GM23338 (cell line): Measurements from ENCODE around the gene TNFRSF19. TPM values are rescaled to one million over a fixed set of nuclear protein-coding genes. Genes with fewer than 3 reads are reported as not detected.

ENCODE experiments used
- ATAC-seq: fragments of 200-7000 bp; cut with Tn5 transposase; 3 replicates; pipeline ENCODE4 v1.9.1; 2020
- DNase-seq: peaks from one replicate; pipeline ENCODE4 v3.0.0-alpha.2; 2015; ENCODE audit warnings: low spot score
- H2AFZ ChIP-seq: fragments of 200-600 bp; sonication (generic); 2 replicates; pipeline ENCODE4 v1.8.0; 2016; ENCODE audit warnings: antibody characterized with exemption, mild to moderate bottlenecking, moderate library complexity
- H3F3A ChIP-seq: fragments of 200-600 bp; sonication (generic); replicated peaks from 2 replicates; pipeline ENCODE4 v1.8.0; 2017; ENCODE audit warnings: antibody characterized with exemption, mixed run types, low read depth
- H3K27ac ChIP-seq: fragments of 200-600 bp; sonication (generic); 2 replicates; pipeline ENCODE4 v1.6.1; 2016; ENCODE audit warnings: low read depth
- H3K27me3 ChIP-seq: fragments of 200-600 bp; sonication (generic); 2 replicates; pipeline ENCODE4 v1.8.0; 2016; ENCODE audit warnings: mild to moderate bottlenecking, mixed run types, moderate library complexity; ENCODE audit not compliant: insufficient read depth
- H3K36me3 ChIP-seq: fragments of 200-600 bp; sonication (generic); 2 replicates; pipeline ENCODE4 v1.8.0; 2016; ENCODE audit warnings: mild to moderate bottlenecking; ENCODE audit not compliant: insufficient read depth
- H3K4me1 ChIP-seq: fragments of 200-600 bp; sonication (generic); 2 replicates; pipeline ENCODE4 v1.8.0; 2016; ENCODE audit warnings: mild to moderate bottlenecking, moderate library complexity; ENCODE audit not compliant: insufficient read depth
- H3K4me2 ChIP-seq: fragments of 200-600 bp; sonication (generic); 2 replicates; pipeline ENCODE4 v1.7.1; 2017; ENCODE audit warnings: mixed run types
- H3K4me3 ChIP-seq: fragments of 200-600 bp; sonication (generic); 2 replicates; pipeline ENCODE4 v1.6.1; 2016; ENCODE audit warnings: mixed run types
- H3K79me2 ChIP-seq: fragments of 200-600 bp; sonication (generic); replicated peaks from 2 replicates; pipeline ENCODE4 v1.8.0; 2017; ENCODE audit warnings: mild to moderate bottlenecking; ENCODE audit not compliant: insufficient read depth
- H3K9me2 ChIP-seq: fragments of 200-600 bp; sonication (generic); 2 replicates; pipeline ENCODE4 v1.8.0; 2017; ENCODE audit not compliant: insufficient read depth
- H4K20me1 ChIP-seq: fragments of 200-600 bp; sonication (generic); replicated peaks from 2 replicates; pipeline ENCODE4 v1.8.0; 2017; ENCODE audit warnings: mild to moderate bottlenecking; ENCODE audit not compliant: insufficient read depth
- H3K27ac Mint-ChIP-seq: 2 replicates; pipeline ENCODE4 v1.8.0; 2020; ENCODE audit warnings: inconsistent platforms, mild to moderate bottlenecking, moderate library complexity, mixed read lengths
- H3K27me3 Mint-ChIP-seq: 3 replicates; pipeline ENCODE4 v1.8.0; 2022; ENCODE audit warnings: low read depth, mild to moderate bottlenecking, moderate library complexity, mixed read lengths, inconsistent platforms; ENCODE audit not compliant: insufficient read depth, poor library complexity
- H3K36me3 Mint-ChIP-seq: 3 replicates; pipeline ENCODE4 v1.8.0; 2021; ENCODE audit warnings: low read depth, mild to moderate bottlenecking, inconsistent platforms, moderate library complexity, mixed read lengths
- H3K4me1 Mint-ChIP-seq: 3 replicates; pipeline ENCODE4 v1.8.0; 2020; ENCODE audit warnings: mild to moderate bottlenecking, inconsistent platforms, mixed read lengths
- H3K4me3 Mint-ChIP-seq: 3 replicates; pipeline ENCODE4 v1.8.0; 2021; ENCODE audit warnings: moderate library complexity, mild to moderate bottlenecking, inconsistent platforms, mixed read lengths
- H3K9me3 Mint-ChIP-seq: 3 replicates; pipeline ENCODE4 v1.8.0; 2020; ENCODE audit warnings: moderate library complexity, mild to moderate bottlenecking, inconsistent platforms, mixed read lengths
- CREB1 ChIP-seq: fragments of 250-450 bp; sonication (Bioruptor Pico); IDR thresholded peaks from 2 replicates; pipeline ENCODE4 v1.5.0; 2020; ENCODE audit warnings: low read depth, mild to moderate bottlenecking, moderate library complexity
- CTCF ChIP-seq, 2 experiments: fragments of 200-600 bp in 1 of 2; sonication (generic) in 1 of 2; conservative IDR thresholded peaks; 2 replicates each; pipeline versions ENCODE4 v1.5.1 to v1.6.1; 2016 to 2017; ENCODE audit warnings: antibody characterized with exemption in 2 of 2, low read depth in 2 of 2, mild to moderate bottlenecking in 2 of 2, moderate library complexity in 1 of 2
- ETS1 ChIP-seq: IDR thresholded peaks from 2 replicates; pipeline ENCODE4 v1.6.1; 2016; ENCODE audit warnings: antibody characterized with exemption
- EZH2 ChIP-seq: fragments of 200-600 bp; sonication (generic); IDR thresholded peaks from one replicate; pipeline ENCODE4 v1.8.0; 2017; ENCODE audit warnings: antibody characterized with exemption, mild to moderate bottlenecking, low read depth; ENCODE audit not compliant: unreplicated experiment
- EZH2phosphoT487 ChIP-seq: fragments of 200-600 bp; sonication (generic); IDR thresholded peaks from one replicate; pipeline ENCODE4 v1.8.1; 2018; ENCODE audit warnings: antibody characterized with exemption; ENCODE audit not compliant: unreplicated experiment
- JUNB ChIP-seq: IDR thresholded peaks from one replicate; pipeline ENCODE4 v1.6.1; 2016; ENCODE audit warnings: antibody characterized with exemption; ENCODE audit not compliant: unreplicated experiment
- NANOG ChIP-seq: IDR thresholded peaks from 2 replicates; pipeline ENCODE4 v1.6.1; 2016; ENCODE audit warnings: antibody characterized with exemption, borderline replicate concordance
- POLR2AphosphoS5 ChIP-seq: IDR thresholded peaks from 2 replicates; pipeline ENCODE4 v1.6.1; 2016; ENCODE audit warnings: antibody characterized with exemption, low read depth
- REST ChIP-seq: IDR thresholded peaks from one replicate; pipeline ENCODE4 v1.6.1; 2018; ENCODE audit warnings: antibody characterized with exemption; ENCODE audit not compliant: unreplicated experiment
- STAT1 ChIP-seq: IDR thresholded peaks from one replicate; pipeline ENCODE4 v1.6.1; 2016; ENCODE audit warnings: antibody characterized with exemption; ENCODE audit not compliant: unreplicated experiment
- ZNF114 ChIP-seq: fragments of 250-450 bp; sonication (Bioruptor Pico); IDR thresholded peaks from 2 replicates; pipeline ENCODE4 v1.5.0; 2020; ENCODE audit warnings: mild to moderate bottlenecking, moderate library complexity
- ZNF331 ChIP-seq: fragments of 250-450 bp; sonication (Bioruptor Pico); IDR thresholded peaks from 2 replicates; pipeline ENCODE4 v1.5.0; 2020; ENCODE audit warnings: low read depth, mild to moderate bottlenecking, moderate library complexity
- ZNF462 ChIP-seq: fragments of 250-450 bp; sonication (Bioruptor Pico); IDR thresholded peaks from 2 replicates; pipeline ENCODE4 v1.5.0; 2020; ENCODE audit warnings: mild to moderate bottlenecking, moderate library complexity
- polyA plus RNA-seq: library from polyadenylated mRNA; unstranded; fragments of >200 nt; fragmentation: Nextera tagmentation; extraction: Ambion mirVana; gene quantifications from 2 replicates; pipeline ENCODE4 v1.2.1, GENCODE V29; 2016
- total RNA-seq: library from RNA; depleted of rRNA; stranded (reverse); fragments of >200 nt; shearing (Covaris generic); gene quantifications from 2 replicates; pipeline ENCODE4 v1.2.3, GENCODE V29; 2014

The TNFRSF19 gene
- total and polyA plus RNA-seq, 2 experiments from 2014 or later, result 0.21 to 0.35 TPM

- no peak overlapping the region for H3K27ac ChIP-seq
- H4K20me1 ChIP-seq, result no peaks in the 10 kb centered on the region
- Mint-ChIP-seq H3K36me3 (no peaks in the 10 kb centered on the region; the same call in 2 of the 3 replicates), H3K27me3 (peaks cover 1% of the 10 kb centered on the region), H3K4me1 (peaks cover 17% of the 10 kb centered on the region), H3K4me3 (no peak overlapping the region), H3K27ac (no peak overlapping the region; the same call in 1 of the 2 replicates), H3K9me3 (no peaks in the 10 kb centered on the region; the same call in 2 of the 3 replicates)
- TF ChIP-seq JUNB, result no peak
- no peak for TF ChIP-seq EZH2
- no peak for TF ChIP-seq STAT1
- TF ChIP-seq ZNF114, result no peak
- no peak for TF ChIP-seq ZNF331 (CRISPR knock-in tag)
- TF ChIP-seq EZH2phosphoT487, result no peak
- TF ChIP-seq REST, result no peak
- TF ChIP-seq ETS1, result no peak
- TF ChIP-seq ZNF462 (CRISPR knock-in tag), result no peak
- TF ChIP-seq CREB1 (CRISPR knock-in tag), result no peak
- no peak for TF ChIP-seq NANOG
- TF ChIP-seq POLR2AphosphoS5, result no peak
- TF ChIP-seq CTCF (conservative IDR thresholded peaks at IDR 0.05; ENCODE audit: low read depth in 2 of 2), result no peak
- H2AFZ ChIP-seq, result no peak overlapping the region
- H3K79me2 ChIP-seq, result no peaks in the 10 kb centered on the region
- no peak overlapping the region for H3K4me2 ChIP-seq
- no peak for DNase-seq
- H3F3A ChIP-seq, result no peaks in the 10 kb centered on the region
- H3K4me3 ChIP-seq, result no peak overlapping the region
- H3K27me3 ChIP-seq, result no peaks in the 10 kb centered on the region
- no peaks in the 10 kb centered on the region; the same call in 1 of the 2 replicates for H3K9me2 ChIP-seq
- ATAC-seq, result no peak
- H3K4me1 ChIP-seq, result peaks cover 7% of the 10 kb centered on the region; the same call in 1 of the 2 replicates
- no peaks in the 10 kb centered on the region for H3K36me3 ChIP-seq
These were observed 153.3 kb downstream of the TNFRSF19 start for GRCh38 chr13:23723471-23723870.
